Limb (tissue), 2 donors: ENCODE measurements around the gene TUBB1.
"Not testable (repeated sequence)": the region's sequence is repeated elsewhere in the genome, so short reads cannot be mapped to it uniquely, and the experiment has no call there.

Experiments
- DNase-seq, 2 donors: peaks; one replicate each; pipeline ENCODE4 v3.0.0-alpha.2; 2016; ENCODE audit errors: extremely low spot score in 2 of 2

TUBB1 gene

DNA sequence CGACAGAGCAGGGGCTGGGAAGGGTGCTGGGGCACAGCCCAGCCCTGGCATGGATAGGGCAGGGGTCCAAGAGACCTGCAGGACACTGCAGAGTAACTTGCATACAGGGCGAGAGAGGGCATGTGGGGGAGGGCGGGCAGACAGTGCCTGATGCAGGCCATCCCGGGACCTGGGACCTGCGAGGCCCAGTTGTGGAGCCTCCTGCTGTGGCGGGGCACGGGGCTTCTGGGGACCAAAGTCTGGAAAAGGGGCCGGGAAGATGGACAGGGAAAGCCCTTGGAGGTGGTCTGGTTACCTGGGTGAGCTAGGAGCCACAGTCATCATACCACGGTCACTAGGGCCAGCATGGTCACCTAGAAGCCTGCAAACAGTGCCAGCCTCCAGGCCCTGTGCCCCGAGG lies 412 bp upstream of the TUBB1 start:
- no peak for DNase-seq

DNA sequence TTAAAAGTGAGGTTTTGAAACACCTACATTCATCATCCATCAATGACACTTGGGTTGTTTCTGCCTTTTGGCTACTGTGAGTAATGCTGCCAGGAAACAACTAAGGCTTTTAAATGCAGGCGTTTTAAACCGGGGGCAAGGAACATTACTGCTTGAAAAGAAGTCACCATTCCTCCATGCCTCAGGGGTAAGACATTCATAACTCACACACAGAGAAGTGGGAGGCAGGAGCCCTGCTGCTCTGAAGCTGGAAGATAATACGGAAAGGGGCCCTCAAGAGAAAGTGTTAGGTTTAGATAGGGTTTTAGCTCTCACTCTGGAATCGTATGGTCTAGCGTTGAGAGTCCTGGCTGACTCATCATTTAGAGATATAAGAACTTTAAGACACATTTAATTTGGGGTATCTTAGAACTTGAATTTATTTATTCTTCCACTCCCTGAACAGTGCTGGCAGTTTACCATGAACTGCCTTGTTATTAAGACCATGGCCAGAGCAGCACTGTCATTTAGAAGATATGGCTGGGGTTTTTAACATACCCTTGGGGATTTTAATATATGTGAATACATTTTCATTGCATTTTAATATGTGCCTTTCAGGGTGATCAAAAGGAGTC lies 1.8 kb downstream of the TUBB1 start:
- no peak for DNase-seq

DNA sequence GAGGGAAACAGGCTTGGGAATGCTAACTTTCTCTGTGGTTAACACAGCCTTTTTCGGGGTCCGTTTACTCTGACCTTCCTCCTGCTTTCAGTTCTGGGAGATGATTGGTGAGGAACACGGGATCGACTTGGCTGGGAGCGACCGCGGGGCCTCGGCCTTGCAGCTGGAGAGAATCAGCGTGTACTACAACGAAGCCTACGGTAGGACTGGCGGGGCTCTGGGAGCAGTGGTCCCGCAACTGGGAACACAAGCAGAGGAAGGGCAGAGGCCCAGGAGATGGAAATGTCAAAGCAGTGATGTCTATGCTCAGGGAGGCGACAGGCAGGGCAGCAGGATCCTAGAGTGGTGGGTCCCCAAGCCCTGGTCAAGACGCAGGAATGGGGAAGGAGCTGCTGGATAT lies 3.5 kb downstream of the TUBB1 start:
- no peak for DNase-seq

DNA sequence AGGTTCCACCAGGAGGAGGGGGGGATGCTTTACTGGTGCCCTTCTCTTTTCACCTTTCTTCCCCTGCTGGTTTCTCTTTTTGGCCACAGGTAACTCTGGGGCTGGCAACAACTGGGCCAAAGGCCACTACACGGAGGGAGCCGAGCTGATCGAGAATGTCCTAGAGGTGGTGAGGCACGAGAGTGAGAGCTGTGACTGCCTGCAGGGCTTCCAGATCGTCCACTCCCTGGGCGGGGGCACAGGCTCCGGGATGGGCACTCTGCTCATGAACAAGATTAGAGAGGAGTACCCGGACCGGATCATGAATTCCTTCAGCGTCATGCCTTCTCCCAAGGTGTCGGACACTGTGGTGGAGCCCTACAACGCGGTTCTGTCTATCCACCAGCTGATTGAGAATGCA lies 4.4 kb downstream of the TUBB1 start:
- no peak for DNase-seq

DNA sequence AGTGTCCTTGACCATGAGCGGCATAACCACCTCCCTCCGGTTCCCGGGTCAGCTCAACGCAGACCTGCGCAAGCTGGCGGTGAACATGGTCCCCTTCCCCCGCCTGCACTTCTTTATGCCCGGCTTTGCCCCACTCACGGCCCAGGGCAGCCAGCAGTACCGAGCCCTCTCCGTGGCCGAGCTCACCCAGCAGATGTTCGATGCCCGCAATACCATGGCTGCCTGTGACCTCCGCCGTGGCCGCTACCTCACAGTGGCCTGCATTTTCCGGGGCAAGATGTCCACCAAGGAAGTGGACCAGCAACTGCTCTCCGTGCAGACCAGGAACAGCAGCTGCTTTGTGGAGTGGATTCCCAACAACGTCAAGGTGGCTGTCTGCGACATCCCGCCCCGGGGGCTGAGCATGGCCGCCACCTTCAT lies 4.9 kb downstream of the TUBB1 start:
- no peak for DNase-seq

DNA sequence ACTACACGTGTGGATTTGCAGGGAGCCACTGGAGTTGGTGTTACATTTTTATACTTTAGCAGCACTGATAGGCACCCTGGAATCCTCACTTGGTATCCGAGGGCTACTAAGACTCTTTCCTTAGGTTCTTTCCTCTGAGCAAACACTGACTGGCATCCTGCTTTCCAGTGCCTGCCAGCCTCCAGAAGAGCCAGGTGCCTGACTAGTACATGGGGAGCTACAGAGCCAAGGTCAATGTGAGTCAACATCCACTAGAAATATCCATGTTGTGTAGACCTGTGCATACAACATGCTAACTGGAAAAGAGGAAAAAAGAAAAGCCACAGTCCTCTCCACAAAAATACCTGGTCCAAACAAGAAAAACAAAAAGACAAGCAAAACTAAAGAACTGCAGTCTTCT lies 5.9 kb downstream of the TUBB1 start:
- DNase-seq: no peak

DNA sequence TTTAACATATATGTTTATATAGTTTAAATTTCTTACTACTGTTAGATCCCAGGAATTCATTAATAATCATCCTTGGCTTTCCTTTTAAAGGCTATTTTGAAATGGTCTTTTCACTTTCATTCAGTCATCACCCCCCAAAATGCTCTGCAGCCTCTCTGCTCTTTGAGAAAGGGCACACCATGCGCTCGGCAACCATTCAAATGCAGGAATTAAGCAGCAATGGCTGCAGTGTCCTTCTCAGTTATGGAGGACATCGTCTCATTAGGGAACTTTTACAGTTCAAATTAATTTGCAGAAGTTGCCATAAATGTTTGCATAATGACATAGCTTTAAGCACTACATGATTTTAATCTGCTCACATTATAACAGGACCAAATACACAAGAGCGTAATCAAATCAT lies 6.3 kb downstream of the TUBB1 start:
- DNase-seq: no peak

DNA sequence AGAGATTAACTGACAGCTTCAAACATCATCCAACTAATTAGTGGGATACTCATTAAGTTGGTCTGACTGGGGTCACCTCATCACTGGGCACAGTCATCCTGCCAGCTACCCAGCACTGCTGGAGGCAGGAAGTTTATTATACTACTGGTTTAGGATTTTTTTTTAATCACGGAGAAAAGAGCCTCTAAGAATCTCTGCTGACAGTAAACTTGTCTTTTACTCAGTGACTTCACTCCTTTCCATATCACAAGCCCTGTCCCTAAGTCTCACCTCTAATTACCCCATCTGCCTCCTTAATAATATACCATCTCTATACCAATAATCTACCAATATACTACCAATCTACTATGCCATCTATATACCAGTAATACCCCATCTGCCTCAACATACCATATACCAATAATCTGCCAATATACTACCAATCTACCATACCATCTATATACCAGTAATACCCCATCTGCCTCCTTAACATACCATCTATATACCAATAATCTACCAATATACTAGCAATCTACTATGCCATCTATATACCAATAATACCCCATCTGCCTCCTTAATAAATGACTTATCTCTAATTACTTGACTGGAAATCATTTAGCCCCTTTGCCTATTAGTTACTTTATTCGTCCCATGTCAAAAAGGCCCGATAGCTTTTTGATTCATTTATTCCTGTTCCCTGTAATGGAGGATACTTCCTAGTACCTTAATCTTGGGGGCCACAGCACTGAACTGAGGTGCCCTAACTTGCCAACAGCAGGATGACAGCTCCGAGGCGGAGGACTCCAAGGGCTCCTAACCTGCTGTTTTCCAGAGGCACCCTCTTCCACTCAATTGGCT lies 7.9 kb downstream of the TUBB1 start:
- DNase-seq: no peak

DNA sequence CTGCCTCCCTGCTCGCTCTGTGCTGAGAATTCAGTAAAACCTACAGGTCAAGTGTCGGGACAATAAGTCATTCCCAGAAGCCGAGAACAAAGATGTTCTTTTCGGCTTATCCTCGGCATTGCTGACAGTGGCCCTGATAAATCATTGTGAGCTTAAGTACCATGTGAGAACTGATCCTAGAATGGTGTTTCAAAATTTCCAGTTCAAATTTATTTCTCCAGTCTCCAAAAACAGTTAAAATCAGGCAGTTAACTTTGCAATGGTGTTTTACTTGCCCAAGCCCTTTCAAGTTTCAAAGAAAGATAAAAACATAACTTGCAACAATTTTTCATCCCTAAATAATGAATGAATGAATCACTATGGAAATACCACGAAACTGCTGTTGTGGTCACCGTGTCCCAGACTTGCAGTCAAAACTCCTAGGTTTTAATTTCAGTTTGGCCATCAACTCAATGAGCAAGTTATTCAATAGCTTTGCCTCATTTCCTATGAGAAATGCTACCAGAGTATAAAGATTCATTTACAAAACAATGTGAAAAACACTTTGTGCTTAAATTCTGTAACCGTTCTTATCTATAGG lies 8.6 kb downstream of the TUBB1 start:
- no peak for DNase-seq

DNA sequence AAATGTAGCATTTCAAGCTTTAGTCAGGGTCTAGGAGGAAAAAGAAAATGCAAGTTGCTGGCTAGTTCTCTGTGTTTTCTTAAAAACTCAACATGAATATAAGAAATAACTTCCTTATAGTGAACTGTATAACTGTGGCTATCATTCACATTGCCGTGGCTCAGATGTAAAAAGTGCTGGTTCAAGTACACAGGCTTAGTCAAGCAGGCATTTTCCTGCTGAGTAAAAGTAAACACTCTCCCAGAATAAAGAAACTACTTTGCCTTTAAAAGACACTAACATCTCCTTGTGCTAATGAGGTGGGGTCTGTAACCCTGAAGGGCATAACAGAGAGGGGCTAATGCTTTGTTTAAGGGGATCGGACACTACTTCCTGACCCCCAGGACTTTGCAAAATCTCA lies 9.6 kb downstream of the TUBB1 start:
- DNase-seq: no peak

DNA sequence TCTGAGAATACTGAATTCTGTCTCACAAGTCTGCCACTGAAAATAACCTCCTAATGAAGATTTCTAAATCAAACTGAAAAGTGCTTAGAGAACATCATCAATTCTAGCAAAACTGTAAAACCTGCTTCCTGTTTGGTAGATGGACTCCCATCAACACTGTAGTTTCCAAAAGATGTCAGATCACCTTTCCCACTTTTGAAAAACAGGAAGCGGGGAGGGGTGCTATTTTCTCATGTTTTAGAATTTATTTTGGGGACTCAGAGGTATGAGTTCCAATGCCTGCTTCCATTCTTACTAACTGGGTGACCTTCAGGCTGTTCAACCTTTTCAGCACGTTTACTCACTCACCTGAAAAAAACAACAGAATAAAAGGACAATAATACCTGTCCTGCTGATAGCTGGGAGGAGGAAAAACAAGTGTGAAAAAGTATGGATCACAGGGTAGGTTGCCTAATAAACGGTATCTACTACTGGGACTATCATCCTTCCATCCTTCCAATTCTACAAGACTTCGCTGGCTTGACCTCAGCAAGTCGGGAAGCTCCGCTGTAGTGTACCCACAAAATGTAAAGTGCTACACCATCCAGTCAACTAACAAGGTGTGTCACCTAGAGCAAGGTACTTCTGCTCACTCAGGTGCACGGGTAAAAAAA lies 11.8 kb downstream of the TUBB1 start:
- no peak for DNase-seq

DNA sequence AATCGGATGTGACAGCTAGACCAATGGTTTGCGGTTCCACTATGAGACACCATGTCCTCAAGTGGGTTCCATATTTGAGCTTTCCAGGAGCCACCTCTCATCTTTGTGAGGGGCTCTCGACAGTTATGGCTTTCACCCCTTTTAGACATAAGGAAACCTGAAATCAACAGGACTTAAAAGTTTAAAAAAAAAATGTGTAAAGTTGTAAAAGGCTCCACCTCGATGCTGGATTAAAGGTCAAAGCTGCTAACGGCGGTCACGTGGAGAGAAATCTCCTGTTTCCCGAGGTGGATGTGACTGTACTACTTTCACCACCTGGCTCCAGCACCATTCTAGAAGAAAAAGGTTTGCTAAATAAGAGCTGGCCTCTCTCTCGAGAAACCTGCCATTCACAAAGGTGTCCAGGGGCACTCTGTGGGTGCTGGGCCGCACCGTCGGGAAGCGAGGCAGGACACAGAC lies 12.4 kb downstream of the TUBB1 start:
- no peak for DNase-seq

DNA sequence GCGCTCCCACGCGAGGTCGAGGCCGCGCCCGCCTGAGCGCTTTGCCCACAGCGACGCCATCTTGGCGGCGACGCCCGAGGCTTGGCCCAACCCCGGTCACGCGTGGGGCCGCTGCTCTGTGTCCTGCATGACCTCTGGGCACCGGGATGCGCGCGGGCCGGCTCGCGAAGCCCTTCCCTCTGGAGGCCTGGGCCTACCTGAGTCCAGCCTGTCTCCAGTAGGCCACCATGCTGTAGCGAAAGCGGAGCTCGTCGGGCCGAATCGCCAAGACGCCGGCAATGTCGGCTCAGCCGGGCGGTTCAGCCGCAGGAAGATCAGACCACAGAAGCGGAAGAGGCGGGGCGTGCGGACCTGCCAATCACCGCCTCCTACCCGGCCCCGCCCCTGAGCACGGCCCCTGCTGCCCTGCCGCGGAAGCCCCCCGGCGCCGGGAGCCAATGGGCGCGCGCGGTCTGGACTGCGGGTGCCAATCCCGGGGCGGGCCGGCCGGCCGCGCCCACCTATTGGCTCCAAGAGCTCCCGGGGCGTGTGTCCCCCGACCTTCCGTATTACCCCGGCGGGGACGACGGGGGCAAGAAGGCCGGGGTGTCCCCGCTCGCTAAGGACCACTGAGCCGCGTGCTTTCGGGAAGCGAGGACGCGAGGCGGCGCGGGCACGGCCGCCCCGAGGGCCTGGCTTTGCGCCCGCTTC lies 12.9 kb downstream of the TUBB1 start, which contains the start of gene ATP5F1E:
Gene ATP5F1E, minus strand, starts transcription at position 313 of the 690 bp plus-strand sequence. Its CDS starts 84 bp downstream, at position 229.
- DNase-seq: peak; percentile 98 to 99

DNA sequence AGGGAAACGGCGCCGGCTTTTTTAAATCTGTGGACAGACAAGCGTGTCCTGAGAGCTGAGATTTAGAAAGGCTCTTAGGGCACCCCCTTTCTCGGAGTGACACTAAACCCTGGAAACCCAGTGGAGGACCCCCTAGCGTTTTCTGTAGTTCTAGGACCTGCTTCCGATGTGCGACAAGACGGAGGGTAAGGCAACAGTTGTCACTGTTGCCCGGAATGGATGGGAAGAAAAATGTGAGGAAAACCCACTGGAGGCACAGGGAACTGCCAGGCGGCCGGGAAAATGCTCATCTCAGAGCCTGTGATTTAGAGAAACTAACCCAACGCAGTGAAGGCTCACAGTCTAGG lies 13.5 kb downstream of the TUBB1 start:
- no peak for DNase-seq

DNA sequence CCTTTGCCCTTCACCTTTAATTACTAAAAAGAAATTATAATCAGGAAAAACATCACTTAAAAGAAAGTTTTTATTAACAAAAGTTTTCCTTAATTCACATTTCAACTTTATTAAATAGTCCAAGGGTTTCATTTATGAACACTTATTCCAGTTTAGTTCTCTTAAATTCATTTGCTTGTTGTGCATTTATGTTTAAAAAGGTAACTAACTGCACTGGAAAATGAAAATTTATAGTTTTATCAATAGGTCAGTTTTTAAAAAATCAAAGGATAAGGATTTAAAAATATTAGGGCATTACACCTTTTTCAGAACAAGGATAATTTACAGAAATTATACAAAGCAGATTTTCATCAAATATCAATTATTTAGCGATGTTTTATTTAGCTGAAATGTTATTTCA lies 13.9 kb downstream of the TUBB1 start:
- DNase-seq: no peak

DNA sequence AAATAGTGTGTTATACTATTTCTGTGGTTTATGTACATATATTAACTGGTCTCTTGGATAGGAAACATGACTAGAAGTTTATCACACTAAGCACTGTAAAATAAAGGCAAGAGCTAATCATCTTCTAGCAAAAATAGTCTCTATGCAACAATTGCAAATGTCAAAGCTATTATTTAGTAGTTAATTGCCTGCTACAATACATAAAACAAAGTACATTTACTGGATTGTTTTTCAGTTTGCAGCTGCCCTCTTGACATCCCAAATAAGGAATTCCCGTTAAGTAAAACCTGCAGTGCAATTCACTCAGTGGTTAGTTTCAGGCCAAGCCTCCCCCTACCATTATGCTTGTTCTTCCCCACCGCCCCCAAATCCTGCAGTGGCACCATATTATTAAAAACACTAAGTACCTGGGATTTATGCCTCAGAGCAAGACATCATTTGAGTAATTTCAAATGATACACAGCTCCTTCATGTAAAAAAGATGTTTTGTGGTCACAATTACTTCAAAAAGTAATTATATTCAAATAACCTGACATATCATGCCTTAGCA lies 14.5 kb downstream of the TUBB1 start:
- DNase-seq: no peak

DNA sequence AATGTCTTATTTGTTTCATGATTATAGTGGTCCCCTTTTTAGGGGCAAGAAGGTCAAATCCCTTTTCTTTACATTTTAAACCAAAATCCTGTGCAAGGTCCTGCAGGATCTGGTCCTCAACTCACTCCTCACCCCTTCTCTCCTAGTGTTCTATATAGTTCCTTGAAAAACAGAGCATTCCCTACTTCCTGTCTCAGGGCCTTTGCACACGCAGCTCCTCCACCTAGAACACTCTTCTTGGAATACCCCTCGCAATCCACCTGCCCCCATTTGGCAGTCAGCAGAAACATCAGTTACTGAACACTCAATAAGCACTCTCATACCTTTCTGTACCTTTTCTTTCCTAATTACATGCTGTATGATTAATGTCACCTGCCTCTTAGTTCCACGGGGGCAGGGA lies 16.2 kb downstream of the TUBB1 start:
- DNase-seq: no peak

DNA sequence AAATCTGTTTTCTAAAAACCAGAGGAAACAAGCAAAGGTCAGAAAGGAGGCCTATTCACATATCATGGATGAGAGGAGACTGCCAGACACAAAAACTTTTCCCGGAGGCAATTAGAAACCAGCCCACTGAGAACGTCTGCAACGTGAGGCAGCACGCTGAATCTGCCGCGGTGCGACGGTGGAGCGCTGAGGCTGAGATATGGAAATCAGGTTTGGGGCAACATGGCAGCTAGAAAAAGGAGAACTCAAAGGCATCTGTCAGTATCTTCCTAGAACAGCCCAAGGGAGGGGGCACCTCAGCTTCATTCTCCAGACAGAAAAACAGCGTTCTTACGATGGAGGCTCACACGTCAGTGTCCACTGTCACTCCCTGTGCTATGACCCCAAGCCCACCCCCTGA lies 18.2 kb downstream of the TUBB1 start:
- DNase-seq: no peak

DNA sequence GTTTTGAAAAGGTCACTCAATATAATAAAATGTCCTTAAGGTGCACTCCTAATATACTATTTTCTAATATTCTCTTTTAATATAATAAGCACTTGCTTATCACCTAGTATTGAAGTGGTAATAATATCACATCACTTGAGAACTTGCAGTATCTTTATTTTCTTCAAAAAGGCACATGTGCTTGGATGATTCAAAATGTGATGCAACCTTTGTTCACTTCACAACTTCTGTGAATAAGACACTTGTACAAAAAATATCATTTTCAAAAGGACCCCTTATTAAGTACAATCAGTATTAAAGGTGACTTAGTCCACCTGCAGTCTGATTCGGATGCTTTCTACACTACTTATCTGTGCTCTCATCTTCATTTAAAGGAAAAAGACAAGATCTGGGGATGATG lies 20.0 kb downstream of the TUBB1 start:
- no peak for DNase-seq

DNA sequence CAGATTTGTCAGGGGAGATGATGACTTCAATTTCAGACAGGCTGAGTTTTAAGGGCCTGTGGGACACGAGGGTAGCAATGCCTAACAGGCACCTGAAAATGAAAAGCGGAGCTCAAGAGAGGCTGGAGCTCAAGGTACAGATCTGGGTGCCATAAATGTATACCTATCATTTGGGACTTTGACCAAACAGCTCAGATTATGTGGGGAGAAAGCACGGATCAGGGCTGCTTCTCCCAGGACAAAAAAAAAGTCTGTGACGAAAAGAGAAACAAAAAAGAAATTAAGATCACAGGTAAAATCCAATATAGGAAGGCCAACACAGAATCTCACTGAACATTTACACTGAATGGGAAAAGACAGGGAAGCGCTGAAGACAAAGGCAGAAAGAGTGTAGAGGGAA lies 21.4 kb downstream of the TUBB1 start:
- DNase-seq: no peak

DNA sequence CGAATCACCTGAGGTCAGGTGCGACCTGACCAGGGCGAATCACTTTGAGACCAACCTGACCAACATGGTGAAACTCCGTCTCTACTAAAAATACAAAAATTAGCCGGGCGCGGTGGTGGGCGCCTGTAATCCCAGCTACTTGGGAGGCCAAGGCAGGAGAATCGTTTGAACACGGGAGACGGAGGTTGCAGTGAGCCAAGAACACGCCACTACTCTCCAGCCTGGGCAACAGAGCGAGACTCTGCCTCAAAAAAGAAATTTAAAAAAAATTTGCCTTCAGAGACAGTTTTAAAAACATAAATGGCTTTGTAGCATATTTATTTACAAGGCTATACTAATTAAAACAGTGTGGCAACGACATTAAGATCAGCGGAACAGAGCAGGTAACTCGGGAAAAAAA lies 22.3 kb downstream of the TUBB1 start:
- DNase-seq: not testable (repeated sequence)
